Lower lobe of right lung (tissue), 2 donors: ENCODE measurements around the gene ASTN2. TPM values are rescaled to one million over a fixed set of nuclear protein-coding genes. Genes with fewer than 3 reads are reported as not detected.

Experiments used
- ATAC-seq, 2 donors: fragments of 200-7000 bp; cut with Tn5 transposase; one replicate each; pipeline ENCODE4 v1.9.1; 2020 to 2022; ENCODE audit warnings: mild to moderate bottlenecking in 2 of 2, moderate library complexity in 2 of 2
- DNase-seq: peaks from one replicate; pipeline ENCODE4 v3.0.0-alpha.2; 2020
- H3K27ac ChIP-seq: fragments of 200-600 bp; one replicate; pipeline ENCODE4 v1.8.0; 2022
- H3K27me3 ChIP-seq: fragments of 200-600 bp; one replicate; pipeline ENCODE4 v1.8.0; 2022; ENCODE audit warnings: low read depth
- H3K36me3 ChIP-seq: fragments of 200-600 bp; one replicate; pipeline ENCODE4 v1.8.0; 2022; ENCODE audit warnings: mild to moderate bottlenecking
- H3K4me1 ChIP-seq: fragments of 200-600 bp; one replicate; pipeline ENCODE4 v1.8.0; 2022
- H3K4me3 ChIP-seq: fragments of 200-600 bp; one replicate; pipeline ENCODE4 v1.8.0; 2022; ENCODE audit warnings: mild to moderate bottlenecking
- H3K9me3 ChIP-seq: fragments of 200-600 bp; one replicate; pipeline ENCODE4 v1.8.0; 2022
- intact Hi-C: fragments of 100-400 bp; cut with DNase I; formaldehyde crosslinking; loops from one replicate; pipeline ENCODE4 v1.11.0; 2022
- total RNA-seq: library from RNA; stranded (reverse); fragmentation: NEBNext Ultra II Directional; extraction: Animal tissue kit (Norgen Biotek cat#: 25700); gene quantifications from one replicate; pipeline ENCODE4 v1.2.1, GENCODE V29; 2021
- TF ChIP-seq, protein P1 (sequence below): fragments of 200-600 bp; IDR thresholded peaks from one replicate; pipeline ENCODE4 v1.8.0; 2022; ENCODE audit warnings: antibody characterized with exemption, mild to moderate bottlenecking
- donor health status: DM: no; HTN: yes; CAD: no; lungs with severe emphysema.

ASTN2 gene
- total RNA-seq, 1 donor from 2014 or later = 4.3 TPM

DNA sequence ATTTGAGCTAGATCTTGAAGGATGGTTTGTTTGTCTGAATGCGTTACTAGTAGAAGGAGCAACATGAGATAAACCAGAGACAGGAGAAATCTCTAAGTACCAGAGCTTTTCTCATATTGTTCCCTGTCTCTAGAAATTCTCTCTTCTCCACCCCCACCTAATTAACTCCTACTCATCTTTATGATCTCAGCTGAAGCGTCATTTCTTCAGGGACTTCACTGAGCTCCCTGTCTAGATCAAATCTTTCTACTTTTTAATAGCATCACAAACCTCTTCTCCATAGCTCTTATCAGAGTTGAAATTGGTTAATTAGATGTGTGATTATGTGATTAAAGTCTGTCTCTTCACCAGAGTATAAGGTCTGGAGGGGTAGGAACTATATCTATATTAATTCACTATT lies 1035.0 kb downstream of the ASTN2 start:
- no peaks in the 10 kb centered on the region for H3K27me3 ChIP-seq
- no peak overlapping the region for H3K27ac ChIP-seq
- ATAC-seq (no peak), DNase-seq (no peak)
- H3K4me1 ChIP-seq = peaks cover 5% of the 10 kb centered on the region
- H3K36me3 ChIP-seq = no peaks in the 10 kb centered on the region
- no peak overlapping the region for H3K4me3 ChIP-seq
- H3K9me3 ChIP-seq = no peaks in the 10 kb centered on the region
- TF ChIP-seq, protein P1, sequence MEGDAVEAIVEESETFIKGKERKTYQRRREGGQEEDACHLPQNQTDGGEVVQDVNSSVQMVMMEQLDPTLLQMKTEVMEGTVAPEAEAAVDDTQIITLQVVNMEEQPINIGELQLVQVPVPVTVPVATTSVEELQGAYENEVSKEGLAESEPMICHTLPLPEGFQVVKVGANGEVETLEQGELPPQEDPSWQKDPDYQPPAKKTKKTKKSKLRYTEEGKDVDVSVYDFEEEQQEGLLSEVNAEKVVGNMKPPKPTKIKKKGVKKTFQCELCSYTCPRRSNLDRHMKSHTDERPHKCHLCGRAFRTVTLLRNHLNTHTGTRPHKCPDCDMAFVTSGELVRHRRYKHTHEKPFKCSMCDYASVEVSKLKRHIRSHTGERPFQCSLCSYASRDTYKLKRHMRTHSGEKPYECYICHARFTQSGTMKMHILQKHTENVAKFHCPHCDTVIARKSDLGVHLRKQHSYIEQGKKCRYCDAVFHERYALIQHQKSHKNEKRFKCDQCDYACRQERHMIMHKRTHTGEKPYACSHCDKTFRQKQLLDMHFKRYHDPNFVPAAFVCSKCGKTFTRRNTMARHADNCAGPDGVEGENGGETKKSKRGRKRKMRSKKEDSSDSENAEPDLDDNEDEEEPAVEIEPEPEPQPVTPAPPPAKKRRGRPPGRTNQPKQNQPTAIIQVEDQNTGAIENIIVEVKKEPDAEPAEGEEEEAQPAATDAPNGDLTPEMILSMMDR = no peak
- intact Hi-C loops = no loop called here

DNA sequence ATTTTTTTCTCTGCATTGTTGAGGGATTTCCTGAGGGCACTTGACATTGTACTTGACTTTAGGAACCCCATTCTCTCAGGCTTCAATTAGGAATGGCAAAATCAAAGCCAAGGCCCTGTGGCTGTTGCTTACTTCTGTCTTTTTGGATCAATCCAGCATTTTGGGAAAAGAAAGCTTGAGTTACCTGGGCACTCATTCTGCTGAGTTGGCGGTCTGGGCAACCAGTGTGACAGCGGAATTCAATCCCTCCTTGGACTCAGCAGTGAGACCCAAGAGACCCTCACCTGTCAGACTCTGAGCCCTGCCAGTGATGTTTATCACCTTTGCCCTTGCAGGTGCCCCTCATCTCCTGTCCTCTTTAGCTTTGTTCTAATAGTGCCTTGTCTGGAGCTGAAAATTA lies 1036.0 kb downstream of the ASTN2 start:
- H3K27ac ChIP-seq = no peak overlapping the region
- H3K9me3 ChIP-seq = no peaks in the 10 kb centered on the region

DNA sequence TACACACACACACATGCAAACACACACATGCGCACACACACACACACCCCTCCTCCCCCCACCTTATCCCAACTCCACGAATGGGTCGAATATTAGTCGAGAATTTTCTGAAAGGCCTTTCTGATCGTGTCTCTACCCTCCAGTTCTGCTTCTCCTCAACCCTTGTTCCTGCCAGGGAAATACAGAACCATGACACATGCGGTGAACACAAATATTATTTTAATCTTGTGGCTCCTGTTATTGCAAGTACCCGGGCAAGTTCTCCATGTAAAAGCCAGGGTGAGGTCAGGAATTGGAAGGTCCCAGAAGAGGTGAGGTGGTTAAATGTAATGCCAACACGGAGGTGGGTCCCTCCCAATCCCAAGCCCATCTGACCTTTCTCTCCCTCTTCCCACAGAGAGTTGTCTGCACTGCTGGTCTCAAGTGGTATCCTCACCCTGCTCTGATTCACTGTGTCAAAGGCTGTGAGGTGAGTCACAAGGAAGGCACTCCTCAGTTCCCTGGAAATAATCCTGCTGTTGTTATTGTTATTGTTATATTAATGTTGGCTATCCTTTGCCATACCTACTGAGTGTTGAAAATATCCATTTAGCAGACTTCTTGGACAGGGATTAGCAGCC lies 1037.6 kb downstream of the ASTN2 start:
- TF ChIP-seq, protein P1 = no peak
- Histone ChIP-seq H3K9me3 (no peaks in the 10 kb centered on the region), H3K4me3 (no peak overlapping the region), H3K4me1 (no peaks in the 10 kb centered on the region), H3K27ac (no peak overlapping the region), H3K27me3 (no peaks in the 10 kb centered on the region), H3K36me3 (no peaks in the 10 kb centered on the region)
- ATAC-seq (no peak), DNase-seq (no peak)
- intact Hi-C loops = no loop called here

More for the DNA sequence above, 1036.0 kb downstream of the ASTN2 start:
- ATAC-seq (no peak), DNase-seq (no peak)
- intact Hi-C loops = no loop called here
- H3K4me1 ChIP-seq = peaks cover under 1% of the 10 kb centered on the region
- H3K27me3 ChIP-seq = no peaks in the 10 kb centered on the region
- H3K4me3 ChIP-seq = no peak overlapping the region
- no peaks in the 10 kb centered on the region for H3K36me3 ChIP-seq
- TF ChIP-seq, protein P1 = no peak
